HEK293 (cell line): ENCODE results near the gene OTUB1.

ENCODE experiments used
- CTCF ChIA-PET: fragments of 350-600 bp; formaldehyde crosslinking; extraction: SDS; loops from one replicate; lab custom pipeline; 2021; ENCODE audit warnings: antibody characterized with exemption; lab: Yijun Ruan, JAX
- POLR2A ChIA-PET: fragments of 300-600 bp; formaldehyde crosslinking; extraction: SDS; loops from one replicate; lab custom pipeline; 2020; ENCODE audit warnings: antibody characterized with exemption, inconsistent platforms; lab: Yijun Ruan, JAX
- H3K27ac ChIP-seq: fragments of 200-500 bp; sonication (Bioruptor generic); 2 replicates; pipeline ENCODE4 v1.5.1; 2014; ENCODE audit warnings: low read depth, low read length, control low read depth, inconsistent platforms; ENCODE audit errors: extremely low read depth
- H3K36me3 ChIP-seq, 2 experiments: fragments of 200-500 bp in 1 of 2; sonication (Bioruptor generic) in 1 of 2; 1 replicate in 1 of 2; 2 replicates in 1 of 2; pipeline ENCODE4 v1.5.1; 2014 to 2017; ENCODE audit warnings: inconsistent platforms in 2 of 2, low read length in 2 of 2; ENCODE audit not compliant: control insufficient read depth in 2 of 2, insufficient read depth in 1 of 2
- H3K4me1 ChIP-seq: fragments of 200-500 bp; sonication (Bioruptor generic); 2 replicates; pipeline ENCODE4 v1.5.1; 2014; ENCODE audit warnings: mild to moderate bottlenecking, low read length, inconsistent platforms; ENCODE audit not compliant: control insufficient read depth, insufficient read depth
- H3K4me3 ChIP-seq: 2 replicates; pipeline ENCODE4 v1.5.1; 2011; ENCODE audit warnings: low read depth, mild to moderate bottlenecking, control low read depth, low read length, moderate library complexity
- H3K9me3 ChIP-seq: fragments of 200-500 bp; sonication (Bioruptor generic); 2 replicates; pipeline ENCODE4 v1.5.1; 2014; ENCODE audit warnings: low read depth, low read length, inconsistent platforms; ENCODE audit not compliant: control insufficient read depth, insufficient read depth
- BCL11B ChIP-seq: fragments of 450-650 bp; formaldehyde crosslinking; IDR thresholded peaks from 2 replicates; pipeline ENCODE4 v1.5.1; 2016; ENCODE audit warnings: low read depth, missing biosample characterization, missing genetic modification characterization
- EGR2 ChIP-seq: fragments of 450-650 bp; formaldehyde crosslinking; IDR thresholded peaks from 2 replicates; pipeline ENCODE4 v1.5.1; 2016; ENCODE audit warnings: low read depth, missing biosample characterization, missing genetic modification characterization
- GLI4 ChIP-seq: fragments of 450-650 bp; formaldehyde crosslinking; IDR thresholded peaks from 2 replicates; pipeline ENCODE4 v1.5.1; 2016; ENCODE audit warnings: missing biosample characterization, missing genetic modification characterization
- HOXA7 ChIP-seq: sonication (generic); formaldehyde crosslinking; IDR thresholded peaks from 2 replicates; pipeline ENCODE4 v1.8.1; 2022; ENCODE audit warnings: missing genetic modification reagents, borderline replicate concordance
- KLF10 ChIP-seq: fragments of 450-650 bp; IDR thresholded peaks from 2 replicates; pipeline ENCODE4 v1.5.1; 2018; ENCODE audit warnings: missing biosample characterization, mild to moderate bottlenecking, missing genetic modification characterization
- KLF9 ChIP-seq: fragments of 450-650 bp; formaldehyde crosslinking; IDR thresholded peaks from 2 replicates; pipeline ENCODE4 v1.5.1; 2016; ENCODE audit warnings: missing biosample characterization, missing genetic modification characterization, low read depth
- PATZ1 ChIP-seq: fragments of 450-650 bp; formaldehyde crosslinking; IDR thresholded peaks from 2 replicates; pipeline ENCODE4 v1.5.1; 2016; ENCODE audit warnings: missing biosample characterization, missing genetic modification characterization
- PRDM10 ChIP-seq: fragments of 450-650 bp; formaldehyde crosslinking; IDR thresholded peaks from 2 replicates; pipeline ENCODE4 v1.5.1; 2016; ENCODE audit warnings: missing biosample characterization, missing genetic modification characterization
- ZBTB21 ChIP-seq: fragments of 450-650 bp; formaldehyde crosslinking; IDR thresholded peaks from 2 replicates; pipeline ENCODE4 v1.5.1; 2017; ENCODE audit warnings: missing biosample characterization, missing genetic modification characterization
- ZIC2 ChIP-seq: fragments of 450-650 bp; formaldehyde crosslinking; IDR thresholded peaks from 2 replicates; pipeline ENCODE4 v1.5.1; 2016; ENCODE audit warnings: missing biosample characterization, missing genetic modification characterization
- ZNF16 ChIP-seq: fragments of 450-650 bp; formaldehyde crosslinking; IDR thresholded peaks from 2 replicates; pipeline ENCODE4 v1.5.1; 2016; ENCODE audit warnings: low read depth, missing biosample characterization, missing genetic modification characterization
- ZNF169 ChIP-seq: fragments of 450-650 bp; formaldehyde crosslinking; IDR thresholded peaks from 2 replicates; pipeline ENCODE4 v1.5.1; 2016; ENCODE audit warnings: missing biosample characterization, missing genetic modification characterization
- ZNF18 ChIP-seq: fragments of 450-650 bp; formaldehyde crosslinking; IDR thresholded peaks from 2 replicates; pipeline ENCODE4 v1.5.1; 2016; ENCODE audit warnings: missing biosample characterization, missing genetic modification characterization
- ZNF184 ChIP-seq: fragments of 450-650 bp; IDR thresholded peaks from 2 replicates; pipeline ENCODE4 v1.5.1; 2018; ENCODE audit warnings: missing biosample characterization, mild to moderate bottlenecking, missing genetic modification characterization
- ZNF23 ChIP-seq: fragments of 450-650 bp; formaldehyde crosslinking; IDR thresholded peaks from 2 replicates; pipeline ENCODE4 v1.5.1; 2016; ENCODE audit warnings: missing biosample characterization, missing genetic modification characterization, borderline replicate concordance
- ZNF24 ChIP-seq: fragments of 450-650 bp; formaldehyde crosslinking; IDR thresholded peaks from 2 replicates; pipeline ENCODE4 v1.5.1; 2016; ENCODE audit warnings: missing biosample characterization, missing genetic modification characterization
- ZNF292 ChIP-seq: fragments of 450-650 bp; formaldehyde crosslinking; IDR thresholded peaks from 2 replicates; pipeline ENCODE4 v1.5.1; 2016; ENCODE audit warnings: low read depth, missing biosample characterization, missing genetic modification characterization, borderline replicate concordance
- ZNF302 ChIP-seq: fragments of 450-650 bp; formaldehyde crosslinking; IDR thresholded peaks from 2 replicates; pipeline ENCODE4 v1.5.1; 2016; ENCODE audit warnings: missing biosample characterization, missing genetic modification characterization, low read depth
- ZNF37A ChIP-seq: fragments of 450-650 bp; IDR thresholded peaks from 2 replicates; pipeline ENCODE4 v1.5.1; 2018; ENCODE audit warnings: missing biosample characterization, missing genetic modification characterization
- ZNF558 ChIP-seq: fragments of 450-650 bp; formaldehyde crosslinking; IDR thresholded peaks from 2 replicates; pipeline ENCODE4 v1.5.1; 2016; ENCODE audit warnings: missing biosample characterization, missing genetic modification characterization
- ZNF664 ChIP-seq: fragments of 450-650 bp; formaldehyde crosslinking; IDR thresholded peaks from 2 replicates; pipeline ENCODE4 v1.5.1; 2016; ENCODE audit warnings: missing biosample characterization, missing genetic modification characterization

OTUB1 gene

GRCh38 chr11:63945477-63946163 lies 40.6 kb upstream of the OTUB1 start (continued):
- TF ChIP-seq PRDM10 (peak; percentile 67), EGR2 (tag by site-specific recombination) (peak; percentile 66; the same call in 1 of the 2 replicates), ZIC2 (tag by site-specific recombination) (0 out of 2 replicates have a peak, but pooled peaks have one; percentile 15), ZNF16 (tag by site-specific recombination) (no peak)
- TF ChIP-seq, all 188 proteins: peak for 13

GRCh38 chr11:63951779-63952536 lies 34.3 kb upstream of the OTUB1 start:
- H3K4me1 ChIP-seq, result no peaks in the 10 kb centered on the region
- H3K27ac ChIP-seq, result no peak overlapping the region
- POLR2A ChIA-PET, result interaction anchor here (0.6 to 1.2 kb wide), 2 partner anchors 34 to 99 kb away, joined by 3 read pairs; no protein-coding TSS in a partner anchor
- H3K4me3 ChIP-seq, result no peak overlapping the region
- TF ChIP-seq GLI4 (tag by site-specific recombination) (no peak), EGR2 (tag by site-specific recombination) (no peak), KLF9 (no peak), ZNF664 (tag by site-specific recombination) (no peak), ZNF23 (tag by site-specific recombination) (no peak), ZNF302 (tag by site-specific recombination) (no peak)
- TF ChIP-seq, all 188 proteins: peak for 0
- CTCF ChIA-PET, result interaction anchor here (1.2 to 2.0 kb wide), 4 partner anchors 45 to 198 kb away, joined by 3 to 8 read pairs (median 4); no protein-coding TSS in a partner anchor
- H3K9me3 ChIP-seq, result no peaks in the 10 kb centered on the region
- H3K36me3 ChIP-seq, result peaks cover 4 to 85% of the 10 kb centered on the region in 2 experiments; a peak in 2 of 3 replicates

GRCh38 chr11:63952570-63952969 lies 33.7 kb upstream of the OTUB1 start:
- CTCF ChIA-PET, result interaction anchor here (0.8 to 1.5 kb wide), 3 partner anchors 37 to 119 kb away, joined by 3 to 6 read pairs (median 3); no protein-coding TSS in a partner anchor
- Histone ChIP-seq H3K27ac (no peak overlapping the region), H3K4me3 (no peak overlapping the region), H3K9me3 (no peaks in the 10 kb centered on the region), H3K4me1 (no peaks in the 10 kb centered on the region), H3K36me3 (peaks cover 4 to 85% of the 10 kb centered on the region in 2 experiments; a peak in 2 of 3 replicates)
- POLR2A ChIA-PET, result interaction anchor here (0.6 to 1.2 kb wide), 2 partner anchors 35 to 100 kb away, joined by 3 read pairs; no protein-coding TSS in a partner anchor
- TF ChIP-seq HOXA7 (CRISPR knock-in tag) (no peak), KLF10 (tag by site-specific recombination) (no peak), ZBTB21 (tag by site-specific recombination) (no peak), ZNF292 (tag by site-specific recombination) (no peak), ZNF558 (no peak), ZNF37A (tag by site-specific recombination) (no peak), PATZ1 (no peak), BCL11B (tag by site-specific recombination) (no peak), ZNF24 (tag by site-specific recombination) (no peak), ZNF184 (tag by site-specific recombination) (no peak), ZNF169 (tag by site-specific recombination) (no peak), ZNF18 (tag by site-specific recombination) (no peak)
